ENCODE results near the gene TP53I11.

TP53I11 gene

GRCh38 chr11:44903035-44903434 is 47.6 kb downstream of the TP53I11 start:
- DNase-seq (ENCODE audit: extremely low spot score), result no peak
- TF ChIP-seq CTCF (IDR thresholded peaks at IDR 0.05; ENCODE audit: control extremely low read depth, extremely low read depth, low read depth, missing control alignments), result no peak
- CTCF ChIA-PET, result interaction anchor here (1.0 to 2.3 kb wide), 4 partner anchors 8 to 187 kb away, joined by 3 to 6 read pairs (median 3); no protein-coding TSS in a partner anchor

GRCh38 chr11:44901786-44902185 is 48.9 kb downstream of the TP53I11 start:
- ChIA-PET POLR2A (no interaction called here), CTCF (interaction anchor here (0.5 to 3.2 kb wide), 7 partner anchors 9 to 391 kb away, joined by 3 to 22 read pairs (median 3); no protein-coding TSS in a partner anchor)
- DNase-seq (ENCODE audit: extremely low spot score), result no peak
- TF ChIP-seq CTCF (IDR thresholded peaks at IDR 0.05; ENCODE audit: control extremely low read depth, extremely low read depth, low read depth, missing control alignments), result no peak

More at GRCh38 chr11:44903035-44903434, 47.6 kb downstream of the TP53I11 start:
- POLR2A ChIA-PET, result no interaction called here

- DNase-seq (ENCODE audit: extremely low spot score), result no peak
- TF ChIP-seq CTCF (IDR thresholded peaks at IDR 0.05; ENCODE audit: control extremely low read depth, extremely low read depth, low read depth, missing control alignments), result no peak
- POLR2A ChIA-PET, result interaction anchor here (0.6 kb wide), 1 partner anchor 695 kb away, joined by 6 read pairs; no protein-coding TSS in a partner anchor
- CTCF ChIA-PET, result interaction anchor here (0.8 to 3.2 kb wide), 3 partner anchors 10 to 12 kb away, joined by 3 to 22 read pairs (median 3); no protein-coding TSS in a partner anchor
Measured at GRCh38 chr11:44901120-44901633, 49.5 kb downstream of the TP53I11 start.

GRCh38 chr11:44899959-44900358 is 50.7 kb downstream of the TP53I11 start:
- DNase-seq (ENCODE audit: extremely low spot score), result no peak
- TF ChIP-seq CTCF (IDR thresholded peaks at IDR 0.05; ENCODE audit: control extremely low read depth, extremely low read depth, low read depth, missing control alignments), result no peak
- ChIA-PET POLR2A (interaction anchor here (0.6 kb wide), 1 partner anchor 16 kb away, joined by 4 read pairs; no protein-coding TSS in a partner anchor), CTCF (interaction anchor here (1.0 to 3.2 kb wide), 3 partner anchors 11 to 345 kb away, joined by 3 to 22 read pairs (median 3); no protein-coding TSS in a partner anchor)

- POLR2A ChIA-PET, result no interaction called here
- peak; percentile 78 for DNase-seq (ENCODE audit: extremely low spot score)
Measured at GRCh38 chr11:44893846-44894617, 56.7 kb downstream of the TP53I11 start.

More at GRCh38 chr11:44893846-44894617, 56.7 kb downstream of the TP53I11 start:
- CTCF ChIA-PET, result interaction anchor here (0.6 to 4.6 kb wide), 31 partner anchors 9 to 336 kb away, joined by 3 to 17 read pairs (median 3); partner anchors contain the start of gene TSPAN18
- peak; percentile 82 for TF ChIP-seq CTCF (IDR thresholded peaks at IDR 0.05; ENCODE audit: control extremely low read depth, extremely low read depth, low read depth, missing control alignments)

All from GM10248 (cell line).